GM19324 (cell line): ENCODE data around the gene ST6GALNAC6.
A peak's percentile ranks its signal among the peaks of the same experiment; 100 is the strongest.

Experiments
- ATAC-seq: cut with Tn5 transposase; IDR thresholded peaks from one replicate; pipeline ENCODE4 v1.9.1; 2021; ENCODE audit warnings: mild to moderate bottlenecking, moderate library complexity; ENCODE audit not compliant: unreplicated experiment, low FRiP score

The ST6GALNAC6 gene

GRCh38 chr9:127918183-127919107, 19.0 kb upstream of the ST6GALNAC6 start:
- ATAC-seq: no peak

GRCh38 chr9:127917603-127918002, 18.2 kb upstream of the ST6GALNAC6 start:
- ATAC-seq: no peak

- peak; percentile 78 for ATAC-seq
Observed at GRCh38 chr9:127916720-127917581, 17.5 kb upstream of the ST6GALNAC6 start, which contains the start of gene ST6GALNAC4. TSS of gene ST6GALNAC4 (minus strand) at chr9:127917041. CDS start at chr9:127916419, 622 bp downstream.

- ATAC-seq: no peak
Observed at GRCh38 chr9:127915801-127916719, 16.7 kb upstream of the ST6GALNAC6 start.

- ATAC-seq: no peak
Observed at GRCh38 chr9:127915325-127915752, 15.9 kb upstream of the ST6GALNAC6 start.

- no peak for ATAC-seq
Observed at GRCh38 chr9:127913682-127914081, 14.3 kb upstream of the ST6GALNAC6 start.

GRCh38 chr9:127912882-127913281, 13.5 kb upstream of the ST6GALNAC6 start:
- ATAC-seq: no peak

GRCh38 chr9:127912296-127912695, 12.9 kb upstream of the ST6GALNAC6 start:
- ATAC-seq: no peak

GRCh38 chr9:127910613-127911205, 11.3 kb upstream of the ST6GALNAC6 start:
- ATAC-seq: no peak

GRCh38 chr9:127909839-127910273, 10.5 kb upstream of the ST6GALNAC6 start:
- no peak for ATAC-seq

- no peak for ATAC-seq
Observed at GRCh38 chr9:127908660-127908926, 9.2 kb upstream of the ST6GALNAC6 start.

- ATAC-seq: no peak
Observed at GRCh38 chr9:127907867-127908659, 8.7 kb upstream of the ST6GALNAC6 start.

GRCh38 chr9:127905788-127906191, 6.4 kb upstream of the ST6GALNAC6 start:
- no peak for ATAC-seq

GRCh38 chr9:127905004-127905728, 5.8 kb upstream of the ST6GALNAC6 start:
- no peak for ATAC-seq

- ATAC-seq: no peak
Observed at GRCh38 chr9:127904561-127905003, 5.2 kb upstream of the ST6GALNAC6 start.

GRCh38 chr9:127903557-127904475, 4.4 kb upstream of the ST6GALNAC6 start:
- ATAC-seq: peak; percentile 24

- ATAC-seq: no peak
Observed at GRCh38 chr9:127898433-127899127, 823 bp downstream of the ST6GALNAC6 start.
